Stimulated activated CD8-positive, alpha-beta memory T cell treated with anti-CD3 and anti-CD28 coated beads, Interleukin-12 subunit alpha, Interleukin-12 subunit beta, amount 100 ng/mL, for 4 hours (primary cell): ENCODE data around the gene PALLD.
"Not testable (repeated sequence)": the region's sequence is repeated elsewhere in the genome, so short reads cannot be mapped to it uniquely, and the experiment has no call there.

Source experiments
- DNase-seq: peaks from one replicate; pipeline ENCODE4 v3.0.0-alpha.2; 2020; ENCODE audit warnings: low read depth

Gene PALLD

DNA sequence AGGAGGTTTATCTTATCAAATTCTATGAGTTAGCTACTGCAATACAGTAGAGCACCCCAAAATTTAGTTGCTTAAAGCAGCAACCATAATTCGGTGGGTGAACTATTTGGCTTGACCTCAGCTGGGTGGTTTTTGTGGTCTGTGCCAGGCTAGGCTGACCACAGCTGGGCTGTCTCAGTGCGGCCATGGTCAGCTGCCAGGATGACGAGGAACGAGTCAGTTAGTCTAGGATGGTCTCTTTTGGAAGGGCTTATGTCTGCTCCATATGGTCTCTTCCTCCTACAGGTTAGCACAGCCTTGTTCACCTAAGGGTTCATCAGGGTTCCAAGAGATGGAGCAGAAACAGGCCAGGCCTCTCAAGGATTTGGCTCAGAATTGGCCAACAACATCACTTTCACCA is 210.4 kb downstream of the PALLD start:
- no peak for DNase-seq

DNA sequence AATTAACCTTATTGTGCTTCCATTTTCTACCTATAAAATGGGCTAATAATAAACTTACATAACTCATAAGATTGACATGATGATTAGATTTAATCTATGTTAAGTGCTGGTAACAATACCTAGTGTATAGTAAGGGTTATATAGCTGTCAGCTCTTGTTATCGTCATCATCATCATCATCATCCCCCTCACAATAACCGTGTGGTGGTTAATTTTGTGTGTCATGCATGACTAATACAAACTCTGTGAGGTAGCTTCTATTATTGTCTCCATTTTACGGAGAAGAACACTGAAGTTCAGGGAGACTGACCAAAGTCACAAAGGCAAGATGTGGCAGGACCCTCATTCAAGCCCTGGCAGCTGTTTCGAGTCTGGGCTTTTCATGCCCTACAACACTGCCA is 211.3 kb downstream of the PALLD start:
- DNase-seq = no peak

DNA sequence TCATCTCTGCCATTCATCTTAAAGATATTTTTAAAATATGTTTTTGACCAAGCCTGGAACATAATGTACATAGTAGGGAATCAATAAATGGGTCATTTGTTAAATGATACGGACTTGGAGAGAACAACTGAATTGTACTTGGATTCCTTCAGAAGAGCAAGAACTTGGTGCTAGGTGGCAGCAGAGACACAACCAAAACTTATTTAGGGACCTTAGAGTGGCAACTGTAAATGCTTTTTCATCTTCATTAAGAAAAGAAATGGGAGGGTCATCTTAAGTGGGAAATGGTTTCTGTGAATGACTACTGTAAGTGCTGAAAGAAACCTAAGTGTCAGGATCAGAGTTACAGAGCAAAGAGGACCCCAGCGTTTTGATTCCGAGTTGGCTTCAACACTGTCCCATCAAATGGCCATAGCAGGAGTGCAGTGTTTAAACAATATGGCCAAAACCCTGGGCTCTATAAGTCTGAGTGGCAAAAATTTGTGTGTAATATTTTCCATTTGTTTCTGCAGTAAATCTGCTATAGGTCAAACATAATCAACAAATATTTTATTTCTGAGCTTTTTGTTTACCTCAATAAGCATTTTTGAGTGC is 213.6 kb downstream of the PALLD start:
- no peak for DNase-seq

DNA sequence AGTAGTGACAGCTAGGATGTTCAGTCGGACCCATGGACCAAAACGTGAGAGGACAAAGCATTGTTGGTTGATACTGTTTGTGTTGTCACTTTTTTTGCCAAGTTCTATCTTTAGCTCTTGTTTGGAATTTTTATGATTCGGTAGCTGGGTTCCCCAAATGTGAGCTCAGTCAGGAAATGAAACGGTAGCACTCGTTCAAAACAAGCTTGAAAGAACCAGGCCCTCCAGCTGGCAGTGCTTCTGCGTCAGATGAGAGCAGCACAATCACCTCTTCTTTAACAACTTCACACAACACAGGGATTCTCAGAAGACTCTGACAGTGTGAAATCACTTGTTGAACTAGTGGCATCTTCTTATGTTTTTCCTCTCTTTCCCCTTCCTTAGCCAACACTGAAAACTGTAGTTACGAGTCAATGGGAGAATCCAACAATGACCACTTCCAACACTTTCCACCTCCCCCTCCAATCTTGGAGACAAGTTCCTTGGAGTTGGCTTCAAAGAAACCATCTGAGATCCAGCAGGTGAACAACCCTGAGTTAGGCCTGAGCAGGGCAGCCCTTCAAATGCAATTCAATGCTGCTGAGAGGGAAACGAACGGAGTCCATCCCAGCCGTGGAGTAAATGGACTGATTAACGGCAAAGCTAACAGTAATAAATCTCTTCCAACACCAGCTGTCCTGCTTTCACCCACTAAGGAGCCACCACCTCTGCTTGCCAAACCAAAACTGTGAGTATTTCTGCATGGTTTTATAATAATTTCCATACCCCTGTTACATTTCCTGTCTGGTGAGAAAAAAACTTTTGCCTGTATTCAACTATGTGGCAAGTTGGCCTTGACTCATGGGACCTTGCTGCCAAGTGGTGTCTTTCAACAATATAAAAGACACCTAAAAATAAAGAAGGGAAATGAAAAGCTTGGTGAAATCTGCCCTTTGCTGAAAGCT is 214.6 kb downstream of the PALLD start:
- DNase-seq = no peak

DNA sequence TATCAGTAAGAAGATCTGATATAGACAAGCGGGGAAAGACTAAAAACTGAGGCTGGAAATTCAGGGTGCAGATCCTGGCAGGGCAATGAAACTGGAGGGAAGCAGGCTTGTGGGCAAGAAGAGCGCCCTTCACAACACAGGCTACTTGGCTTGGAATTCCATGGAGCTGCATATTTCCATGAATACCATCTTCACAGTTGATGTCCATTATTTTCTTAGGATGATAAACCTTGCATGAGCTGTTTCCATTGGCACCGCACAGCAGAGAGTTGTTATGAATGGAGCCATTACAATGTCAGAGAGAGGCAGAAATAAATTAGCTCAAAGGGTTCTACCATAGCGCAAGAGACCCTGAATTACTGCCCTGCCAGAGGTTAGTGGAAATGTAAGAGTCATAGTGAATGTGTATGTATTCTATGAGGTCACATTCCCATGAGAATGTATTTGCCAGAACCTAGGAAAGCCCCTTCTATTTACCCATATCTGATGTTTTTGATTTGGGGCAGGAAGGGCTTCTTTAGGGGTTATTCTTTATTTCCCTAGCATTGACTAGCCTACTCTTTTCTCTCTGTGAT is 215.6 kb downstream of the PALLD start:
- DNase-seq = no peak

DNA sequence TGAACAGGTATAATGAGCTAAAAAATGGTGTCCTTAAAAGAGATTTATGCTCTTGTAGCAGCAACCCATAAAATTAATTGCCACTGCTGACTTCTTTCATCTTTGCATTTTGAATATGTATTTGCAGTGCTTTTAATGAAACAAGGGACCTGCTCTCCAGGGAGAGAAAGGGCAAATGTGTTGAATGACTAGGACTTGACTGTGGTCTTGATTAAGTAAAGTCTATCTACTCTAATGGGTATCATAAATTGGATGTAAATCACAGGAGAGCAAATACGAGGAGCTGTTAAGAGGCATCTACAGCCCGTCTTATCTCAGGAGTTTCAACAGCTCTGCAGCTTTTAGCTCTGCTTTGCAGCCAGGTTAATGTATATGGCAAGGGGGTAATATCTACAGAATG is 216.4 kb downstream of the PALLD start:
- DNase-seq = no peak

DNA sequence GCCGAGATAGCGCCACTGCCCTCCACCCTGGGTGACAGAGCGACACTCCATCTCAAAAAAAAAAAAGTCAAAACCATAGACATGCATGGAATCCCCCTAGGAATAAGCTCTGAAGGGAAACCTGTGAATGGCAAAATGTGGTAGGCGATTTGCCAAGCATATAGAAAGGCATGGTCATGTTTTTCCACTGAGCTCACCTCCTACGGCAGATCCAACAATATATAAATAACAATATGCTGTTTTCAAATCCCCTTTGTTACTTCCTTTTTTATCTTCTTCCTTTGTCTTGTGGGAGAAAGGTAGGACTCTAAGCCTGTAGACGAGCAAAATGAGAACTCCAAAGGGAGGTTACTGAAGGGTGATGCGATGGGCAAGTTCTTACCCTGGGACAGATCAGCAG is 219.0 kb downstream of the PALLD start:
- DNase-seq = no peak

DNA sequence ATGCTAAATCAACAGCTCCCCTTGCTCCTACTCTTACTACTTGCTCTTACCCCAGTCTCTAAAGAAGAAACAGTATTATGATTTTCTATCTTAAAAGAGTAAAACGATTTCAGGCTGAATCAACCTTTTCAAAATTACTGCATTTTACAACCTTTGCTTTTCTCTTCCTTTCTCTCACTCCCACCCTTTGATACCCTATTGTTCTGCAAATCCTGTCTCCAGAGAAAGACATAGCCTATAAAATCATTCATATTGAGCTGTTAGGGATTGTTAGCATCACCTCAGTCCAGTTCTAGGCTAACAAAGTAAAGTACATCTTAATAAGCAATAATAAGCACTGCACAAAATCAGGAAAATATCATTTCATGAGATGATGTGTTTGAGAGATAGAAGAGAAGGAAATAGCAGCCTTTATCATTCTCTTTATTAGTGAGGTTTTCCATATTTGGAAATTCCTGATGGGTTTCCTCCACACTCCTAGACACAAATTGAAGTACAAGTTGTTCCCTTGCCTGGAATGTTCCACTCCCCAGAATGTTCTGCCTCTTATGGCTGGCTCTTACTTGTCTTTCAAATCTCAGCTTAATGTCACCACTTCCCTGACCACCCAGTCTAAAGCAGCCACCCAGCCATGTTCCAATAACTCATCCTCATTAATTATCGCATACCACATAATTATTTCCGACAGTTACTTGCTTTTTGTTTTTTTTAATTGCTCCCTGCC is 219.7 kb downstream of the PALLD start:
- no peak for DNase-seq

DNA sequence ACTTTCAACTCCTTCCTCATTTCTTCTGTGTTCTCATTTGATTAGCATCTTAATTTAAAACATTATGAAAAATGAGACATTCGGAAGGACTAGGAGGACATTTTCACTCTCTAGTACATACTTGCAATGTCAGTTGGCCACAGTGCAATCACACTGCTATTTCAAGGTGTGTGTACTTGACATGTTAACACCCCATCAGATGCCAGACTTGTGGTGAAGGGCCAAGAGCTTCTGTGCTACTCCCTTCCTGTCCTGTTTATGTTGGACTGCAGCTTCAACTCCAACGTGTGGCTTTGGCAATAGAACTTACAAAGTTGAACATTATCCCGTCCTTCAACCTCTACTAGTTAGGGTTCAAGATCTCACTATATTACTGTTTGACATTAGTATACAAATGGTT is 221.0 kb downstream of the PALLD start:
- no peak for DNase-seq

DNA sequence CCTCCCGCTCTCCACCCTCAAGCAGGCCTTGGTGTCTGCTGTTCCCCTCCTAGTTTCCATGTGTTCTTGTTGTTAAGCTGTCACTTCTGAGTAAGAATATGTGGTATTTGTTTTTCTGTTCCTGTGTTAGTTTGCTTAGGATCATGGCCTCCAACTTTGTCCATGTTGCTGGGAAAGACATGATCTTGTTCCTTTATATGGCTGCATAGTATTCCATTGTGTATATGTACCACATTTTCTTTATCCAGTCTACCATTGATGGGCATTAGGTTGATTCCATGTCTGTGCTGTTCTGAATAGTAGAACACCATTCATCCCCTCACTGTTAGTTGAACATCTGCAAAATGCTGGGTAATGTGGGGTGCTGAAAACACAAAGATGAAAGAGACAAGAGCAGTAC is 222.9 kb downstream of the PALLD start:
- no peak for DNase-seq

DNA sequence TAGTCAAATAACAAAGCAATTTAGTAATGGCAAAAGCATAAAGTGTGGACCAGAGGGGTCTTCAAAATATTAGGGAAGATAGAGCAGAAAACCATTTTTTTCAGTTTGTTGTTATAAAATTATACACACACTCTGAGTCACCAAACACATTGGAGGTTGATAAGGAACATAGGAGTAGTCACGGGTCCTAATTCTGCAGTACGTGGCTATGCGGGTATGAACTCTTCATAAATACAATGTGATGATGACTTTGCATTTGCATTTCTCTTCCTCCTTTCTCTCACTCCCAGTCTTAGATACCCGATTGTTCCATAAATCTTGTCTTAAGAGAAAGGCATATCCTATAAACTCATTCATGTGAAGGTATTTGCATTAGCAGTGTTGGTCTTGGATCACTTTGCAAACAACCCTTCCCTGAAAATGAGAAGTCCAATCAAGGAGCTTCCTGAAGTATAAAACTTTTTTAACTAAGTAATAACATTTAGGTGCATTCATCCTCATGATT is 223.6 kb downstream of the PALLD start:
- DNase-seq = no peak

DNA sequence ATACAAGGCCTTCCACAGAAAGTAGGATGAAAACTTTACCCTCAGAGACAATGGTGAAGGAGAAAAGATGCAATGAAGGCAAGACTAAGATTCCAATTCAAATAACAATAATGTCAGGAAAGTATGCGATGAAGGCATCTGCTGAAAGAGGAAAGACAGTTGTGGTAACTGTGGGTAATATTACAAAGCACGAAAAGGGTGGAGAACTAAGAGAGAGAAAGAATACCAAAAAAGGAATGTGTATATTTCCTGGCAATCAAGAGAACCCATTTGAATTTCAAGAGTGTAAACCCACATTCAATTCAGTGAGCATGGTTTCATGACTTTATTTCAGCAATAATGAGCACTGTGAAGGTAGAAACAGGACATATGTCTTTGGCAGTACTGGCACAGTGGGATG is 225.5 kb downstream of the PALLD start:
- no peak for DNase-seq

DNA sequence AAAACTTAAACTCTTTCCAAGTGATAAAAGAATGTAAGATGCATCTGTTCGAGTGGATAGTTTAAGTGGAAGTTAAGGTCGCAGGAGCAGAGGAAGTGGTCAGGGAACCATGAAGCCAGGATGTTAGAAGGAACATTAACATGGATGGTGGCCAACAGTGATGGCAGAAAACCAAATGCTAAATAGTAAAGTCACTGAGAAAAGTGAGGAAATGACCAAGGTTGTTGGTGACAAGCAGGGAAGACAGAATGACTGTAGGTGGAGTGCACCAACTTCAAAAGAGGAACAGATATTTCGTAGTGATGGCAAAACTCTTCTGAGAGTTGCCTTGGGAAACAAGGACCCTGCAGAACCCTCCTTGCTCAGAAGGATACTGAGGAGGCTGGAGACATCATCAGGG is 226.2 kb downstream of the PALLD start:
- no peak for DNase-seq

DNA sequence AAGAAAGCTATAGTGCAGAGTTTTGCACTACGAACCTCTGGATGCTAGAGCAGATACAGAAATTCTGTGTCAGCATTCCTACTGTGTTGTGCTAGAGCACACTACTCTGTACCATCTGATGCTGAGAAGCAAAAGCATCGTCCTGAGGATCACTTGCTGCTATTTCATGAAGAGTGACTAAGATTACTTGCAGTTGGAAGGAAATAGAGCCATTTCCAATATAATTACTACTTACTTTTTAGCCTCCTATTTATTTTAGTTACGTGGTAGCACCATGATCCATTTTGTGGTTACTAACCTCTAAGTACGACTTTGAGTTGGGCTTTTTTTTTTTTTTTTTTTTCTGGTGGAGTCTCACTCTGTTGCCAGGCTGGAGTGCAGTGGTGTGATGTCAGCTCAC is 226.7 kb downstream of the PALLD start:
- DNase-seq = no peak

DNA sequence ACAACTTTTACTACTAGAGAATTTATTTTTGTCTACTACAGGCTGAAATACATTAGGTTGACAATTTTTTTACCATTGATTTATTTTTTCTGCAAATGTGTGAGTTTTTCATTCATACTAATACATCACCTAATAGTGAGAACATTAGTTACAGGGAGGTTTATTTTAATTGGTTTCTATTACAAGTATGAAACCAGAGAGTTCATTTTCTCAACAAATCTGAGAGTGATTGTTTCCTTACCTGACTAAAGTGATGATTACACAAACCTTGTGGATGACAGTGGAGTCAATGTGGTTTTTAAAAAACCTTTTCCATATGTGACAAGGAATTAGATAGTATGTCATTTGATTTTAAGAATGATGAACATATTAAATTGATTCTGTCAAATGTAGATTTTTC is 227.4 kb downstream of the PALLD start:
- no peak for DNase-seq

DNA sequence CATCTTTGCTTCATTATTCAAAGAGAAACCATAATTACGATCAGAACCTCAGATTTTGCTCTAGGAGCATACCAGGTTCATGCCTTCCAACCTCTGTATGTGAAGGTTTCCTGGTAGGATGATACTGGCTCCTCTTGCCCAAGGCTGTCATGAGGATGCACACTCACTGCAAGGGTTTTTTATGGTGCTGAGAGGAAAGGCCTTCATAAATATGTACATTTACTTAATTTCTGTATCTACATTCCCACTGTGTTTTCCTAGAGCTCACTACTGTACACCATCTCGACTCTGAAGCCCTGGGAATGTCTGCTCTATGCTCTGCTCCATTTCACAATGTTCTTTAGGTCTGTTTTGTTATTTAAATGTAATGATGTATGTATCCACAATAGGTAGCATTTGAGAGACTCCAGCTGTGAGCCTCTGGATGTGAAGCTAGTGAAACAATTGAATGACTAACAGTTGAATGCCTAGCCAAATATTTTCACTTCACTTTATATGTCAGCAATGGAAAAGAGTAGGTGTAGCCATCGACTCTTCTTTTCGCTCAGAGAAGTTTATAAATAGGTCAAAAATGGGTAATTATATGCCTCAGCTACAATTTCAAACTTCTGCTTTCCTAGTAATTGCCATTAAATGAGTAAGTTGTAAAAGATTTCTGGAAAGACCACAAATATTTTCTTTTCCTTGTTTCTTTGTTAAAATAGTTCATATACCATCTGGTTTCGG is 228.0 kb downstream of the PALLD start:
- no peak for DNase-seq

DNA sequence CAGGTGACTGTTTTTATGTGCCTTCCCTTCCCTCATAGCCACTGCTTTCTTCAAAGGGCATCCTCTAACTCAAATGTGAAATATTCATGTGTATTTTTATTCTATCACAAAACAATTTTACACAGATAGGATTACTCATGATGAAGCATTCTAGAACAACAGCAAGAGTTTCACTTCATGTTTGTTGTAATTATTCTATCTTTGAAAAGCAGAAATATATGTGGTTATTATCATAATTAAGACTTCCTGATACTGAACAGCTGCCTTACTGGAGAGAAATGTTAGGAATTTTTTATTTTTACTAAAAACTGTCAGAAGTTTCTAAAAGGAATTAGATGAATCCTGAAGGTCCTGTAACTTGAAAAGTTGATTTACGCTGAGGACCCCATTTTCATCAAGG is 229.1 kb downstream of the PALLD start:
- no peak for DNase-seq

DNA sequence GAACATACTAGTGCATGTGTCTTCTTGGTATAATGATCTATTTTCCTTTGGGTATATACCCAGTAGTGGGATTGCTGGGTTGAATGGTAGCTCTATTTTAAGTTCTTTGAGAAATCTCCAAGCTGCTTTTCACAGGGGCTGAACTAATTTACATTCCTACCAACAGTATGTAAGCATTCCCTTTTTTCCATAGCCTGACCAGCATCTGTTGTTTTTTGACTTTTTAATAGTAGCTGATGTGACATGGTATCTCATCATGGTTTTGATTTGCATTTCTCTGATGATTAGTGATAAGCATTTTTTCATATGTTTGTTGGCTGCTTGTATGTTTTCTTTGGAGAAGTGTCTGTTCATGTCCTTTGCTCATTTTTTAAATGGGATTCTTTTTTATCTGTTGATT is 230.3 kb downstream of the PALLD start:
- DNase-seq = not testable (repeated sequence)

DNA sequence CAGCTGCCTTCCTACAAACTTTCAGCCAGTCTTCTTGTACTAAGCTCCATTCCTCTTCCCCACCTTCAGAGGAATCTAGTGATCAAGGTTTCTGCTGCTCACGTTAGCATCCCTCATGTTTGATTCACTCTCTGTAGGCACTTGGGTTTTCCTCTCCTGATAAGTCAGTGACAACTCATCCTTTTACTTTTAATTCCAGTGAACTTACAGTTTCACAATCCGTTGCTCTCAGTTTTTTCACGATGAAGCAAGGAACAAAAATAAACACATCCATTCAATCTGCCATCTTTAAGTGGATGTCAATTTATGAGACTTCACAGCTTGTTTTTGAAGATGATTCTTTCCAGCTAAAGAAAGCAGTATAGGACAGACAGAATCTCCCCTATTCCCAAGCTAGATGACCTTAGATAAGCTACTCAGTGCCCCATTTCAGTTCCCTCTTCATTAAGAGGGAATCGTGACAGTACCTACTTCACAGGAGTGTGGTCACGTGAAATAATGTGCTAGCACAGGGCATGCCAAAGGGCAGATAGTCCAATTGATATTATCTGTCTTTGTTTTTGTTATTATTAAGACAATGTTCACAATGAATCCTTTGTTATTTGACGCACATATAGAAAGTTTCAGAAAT is 234.3 kb downstream of the PALLD start:
- DNase-seq = no peak

DNA sequence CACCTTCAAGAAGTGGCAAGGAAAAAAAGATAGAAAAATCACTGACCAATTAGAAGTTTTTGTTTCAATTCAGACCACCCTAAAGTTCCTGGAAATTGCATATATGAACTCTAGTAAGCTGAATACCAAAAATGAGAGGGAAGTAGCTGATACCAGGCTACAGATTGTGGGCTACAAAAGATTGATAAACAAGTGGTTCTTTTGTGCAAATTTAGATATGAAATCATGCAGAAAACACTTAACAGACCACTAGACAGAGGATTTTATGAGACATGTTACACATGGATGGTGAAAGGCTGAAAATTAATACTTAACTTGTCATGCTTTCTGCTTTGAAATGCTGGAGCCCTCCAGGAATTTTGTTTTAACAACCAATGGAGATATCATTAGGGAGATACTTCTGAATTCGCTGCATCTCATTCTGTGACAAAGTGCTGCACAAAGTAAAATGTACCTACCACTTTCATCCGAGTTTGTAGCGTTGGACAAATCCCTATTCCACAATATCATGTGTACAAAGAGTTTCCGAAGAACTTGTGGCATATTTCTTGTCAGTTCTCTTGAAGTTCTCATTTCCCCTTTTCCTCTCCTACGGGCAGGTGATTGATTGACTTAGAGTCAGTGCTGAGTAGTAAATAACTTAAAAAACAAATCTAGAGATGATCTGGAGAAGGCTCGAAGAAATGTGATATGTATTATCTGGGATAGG is 235.0 kb downstream of the PALLD start:
- no peak for DNase-seq

DNA sequence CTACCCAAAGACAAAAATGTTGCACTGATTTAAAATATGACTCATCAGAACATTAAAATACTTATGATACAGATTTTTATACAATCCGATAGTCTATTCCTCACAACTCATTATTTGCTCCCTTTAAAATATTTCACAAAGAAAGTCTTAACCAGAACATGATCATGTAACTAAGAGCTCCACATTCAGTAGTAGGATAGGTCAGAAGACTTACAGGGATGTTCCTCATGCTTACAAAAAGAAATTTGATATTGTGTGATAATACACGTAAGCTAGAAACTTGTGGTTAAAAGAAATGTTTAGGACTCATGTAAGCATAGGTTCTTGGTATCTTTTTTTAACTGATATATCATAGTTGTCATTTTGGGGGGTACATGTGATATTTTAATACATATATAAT is 235.9 kb downstream of the PALLD start:
- DNase-seq = no peak
